Stimulated activated CD4-positive, alpha-beta T cell treated with anti-CD3 and anti-CD28 coated beads, Interleukin-1b, Interleukin-23, amount 100 ng/mL, for 48 hours (primary cell): ENCODE results near the gene GBP7.
"Not testable (repeated sequence)": the region's sequence is repeated elsewhere in the genome, so short reads cannot be mapped to it uniquely, and the experiment has no call there.

ENCODE experiments used
- DNase-seq: peaks from one replicate; pipeline ENCODE4 v3.0.0-alpha.2; 2020

GBP7 gene

GRCh38 chr1:89175601-89176256 lies at the start of gene GBP7:
GBP7 (minus strand) TSS chr1:89176003; CDS start chr1:89171935, 4,068 bp downstream.
- no peak for DNase-seq

GRCh38 chr1:89221341-89221740 lies 45.5 kb upstream of the GBP7 start:
- no peak for DNase-seq

GRCh38 chr1:89219851-89220250 lies 44.0 kb upstream of the GBP7 start:
- not testable (repeated sequence) for DNase-seq

- not testable (repeated sequence) for DNase-seq
Measured at GRCh38 chr1:89218941-89219340, 43.1 kb upstream of the GBP7 start.

- no peak for DNase-seq
Measured at GRCh38 chr1:89213347-89213746, 37.5 kb upstream of the GBP7 start.

- no peak for DNase-seq
Measured at GRCh38 chr1:89211035-89211634, 35.3 kb upstream of the GBP7 start.

- DNase-seq, result no peak
Measured at GRCh38 chr1:89206373-89206772, 30.6 kb upstream of the GBP7 start.

- DNase-seq, result no peak
Measured at GRCh38 chr1:89203166-89203565, 27.4 kb upstream of the GBP7 start.

- DNase-seq, result no peak
Measured at GRCh38 chr1:89201106-89201794, 25.4 kb upstream of the GBP7 start.

GRCh38 chr1:89200663-89201062 lies 24.9 kb upstream of the GBP7 start:
- no peak for DNase-seq

- no peak for DNase-seq
Measured at GRCh38 chr1:89199525-89200031, 23.8 kb upstream of the GBP7 start.

GRCh38 chr1:89198491-89199072 lies 22.8 kb upstream of the GBP7 start, which contains the start of gene GBP4:
GBP4 (minus strand) TSS chr1:89198942; CDS start chr1:89198834, 108 bp downstream.
- peak; percentile 27 for DNase-seq

GRCh38 chr1:89198081-89198480 lies 22.3 kb upstream of the GBP7 start:
- DNase-seq, result no peak

- DNase-seq, result no peak
Measured at GRCh38 chr1:89195476-89195875, 19.7 kb upstream of the GBP7 start.

- DNase-seq, result no peak
Measured at GRCh38 chr1:89191314-89191713, 15.5 kb upstream of the GBP7 start.

- no peak for DNase-seq
Measured at GRCh38 chr1:89190017-89190416, 14.2 kb upstream of the GBP7 start.

- DNase-seq, result no peak
Measured at GRCh38 chr1:89179343-89179742, 3.5 kb upstream of the GBP7 start.

GRCh38 chr1:89176971-89177370 lies 1.2 kb upstream of the GBP7 start:
- no peak for DNase-seq

GRCh38 chr1:89174491-89174890 lies 1.3 kb downstream of the GBP7 start:
- DNase-seq, result no peak

GRCh38 chr1:89172468-89173143 lies 3.2 kb downstream of the GBP7 start:
- DNase-seq, result no peak

GRCh38 chr1:89171067-89171438 lies 4.8 kb downstream of the GBP7 start:
- DNase-seq, result no peak

- DNase-seq, result no peak
Measured at GRCh38 chr1:89170170-89171066, 5.4 kb downstream of the GBP7 start.
